ENCODE data around the gene ADD1. TPM values are rescaled to one million over a fixed set of nuclear protein-coding genes. Genes with fewer than 3 reads are reported as not detected.

ADD1 gene
- total RNA-seq, 1 donor from 2014 or later, result 131 TPM

DNA sequence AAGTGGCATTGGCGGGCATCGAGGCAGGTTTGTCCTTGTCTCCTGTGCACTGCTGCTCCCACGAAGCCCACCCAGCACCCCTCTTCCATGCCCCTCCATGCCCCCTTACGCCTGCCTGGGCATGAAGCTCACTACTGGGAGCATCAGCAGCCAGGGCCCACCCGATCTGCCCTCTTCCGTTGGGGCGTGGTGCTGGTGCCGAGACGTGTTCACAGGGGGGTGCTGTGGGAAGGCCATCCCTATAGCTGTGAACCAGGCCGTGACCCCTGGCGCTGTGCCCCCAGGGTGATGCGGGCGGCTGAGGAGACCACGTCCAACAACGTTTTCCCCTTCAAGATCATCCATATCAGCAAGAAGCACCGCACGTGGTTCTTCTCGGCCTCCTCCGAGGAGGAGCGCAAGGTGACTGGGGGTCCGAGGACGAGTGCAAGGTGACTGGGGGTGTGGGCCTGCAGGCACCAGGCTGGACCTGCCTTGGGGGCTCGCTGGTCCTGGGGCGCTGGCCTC is 19.3 kb upstream of the ADD1 start:
- no peaks in the 10 kb centered on the region for H3K36me3 ChIP-seq
- no peak overlapping the region for H3K27ac Mint-ChIP-seq
- H3F3A ChIP-seq (ENCODE audit: low read depth), result no peaks in the 10 kb centered on the region
- H3K4me3 ChIP-seq, result no peak overlapping the region
- peaks cover 10% of the 10 kb centered on the region for H3K36me3 Mint-ChIP-seq
- peaks cover 11% of the 10 kb centered on the region for H3K79me2 ChIP-seq (ENCODE audit: low read depth)
- no peak overlapping the region for H2AFZ ChIP-seq (replicated peaks)
- no peaks in the 10 kb centered on the region for H3K27me3 ChIP-seq
- H3K9ac ChIP-seq, result no peak overlapping the region
- no peak overlapping the region for H3K27ac ChIP-seq
- H3K4me1 Mint-ChIP-seq, result peaks cover 4% of the 10 kb centered on the region
- H3K4me2 ChIP-seq, result no peak overlapping the region
- TF ChIP-seq, protein P1, sequence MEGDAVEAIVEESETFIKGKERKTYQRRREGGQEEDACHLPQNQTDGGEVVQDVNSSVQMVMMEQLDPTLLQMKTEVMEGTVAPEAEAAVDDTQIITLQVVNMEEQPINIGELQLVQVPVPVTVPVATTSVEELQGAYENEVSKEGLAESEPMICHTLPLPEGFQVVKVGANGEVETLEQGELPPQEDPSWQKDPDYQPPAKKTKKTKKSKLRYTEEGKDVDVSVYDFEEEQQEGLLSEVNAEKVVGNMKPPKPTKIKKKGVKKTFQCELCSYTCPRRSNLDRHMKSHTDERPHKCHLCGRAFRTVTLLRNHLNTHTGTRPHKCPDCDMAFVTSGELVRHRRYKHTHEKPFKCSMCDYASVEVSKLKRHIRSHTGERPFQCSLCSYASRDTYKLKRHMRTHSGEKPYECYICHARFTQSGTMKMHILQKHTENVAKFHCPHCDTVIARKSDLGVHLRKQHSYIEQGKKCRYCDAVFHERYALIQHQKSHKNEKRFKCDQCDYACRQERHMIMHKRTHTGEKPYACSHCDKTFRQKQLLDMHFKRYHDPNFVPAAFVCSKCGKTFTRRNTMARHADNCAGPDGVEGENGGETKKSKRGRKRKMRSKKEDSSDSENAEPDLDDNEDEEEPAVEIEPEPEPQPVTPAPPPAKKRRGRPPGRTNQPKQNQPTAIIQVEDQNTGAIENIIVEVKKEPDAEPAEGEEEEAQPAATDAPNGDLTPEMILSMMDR (IDR thresholded peaks at IDR 0.05), result no peak
- H3K4me1 ChIP-seq, result no peaks in the 10 kb centered on the region
- H4K20me1 ChIP-seq (ENCODE audit: low read depth), result no peaks in the 10 kb centered on the region
- H3K4me3 Mint-ChIP-seq, result no peak overlapping the region
- H3K9me3 ChIP-seq (ENCODE audit: low read depth), result no peaks in the 10 kb centered on the region
- H3K27me3 Mint-ChIP-seq (ENCODE audit: insufficient read depth, low read depth), result no peaks in the 10 kb centered on the region
- no peaks in the 10 kb centered on the region for H3K9me3 Mint-ChIP-seq
- DNase-seq (ENCODE audit: low spot score), result no peak

DNA sequence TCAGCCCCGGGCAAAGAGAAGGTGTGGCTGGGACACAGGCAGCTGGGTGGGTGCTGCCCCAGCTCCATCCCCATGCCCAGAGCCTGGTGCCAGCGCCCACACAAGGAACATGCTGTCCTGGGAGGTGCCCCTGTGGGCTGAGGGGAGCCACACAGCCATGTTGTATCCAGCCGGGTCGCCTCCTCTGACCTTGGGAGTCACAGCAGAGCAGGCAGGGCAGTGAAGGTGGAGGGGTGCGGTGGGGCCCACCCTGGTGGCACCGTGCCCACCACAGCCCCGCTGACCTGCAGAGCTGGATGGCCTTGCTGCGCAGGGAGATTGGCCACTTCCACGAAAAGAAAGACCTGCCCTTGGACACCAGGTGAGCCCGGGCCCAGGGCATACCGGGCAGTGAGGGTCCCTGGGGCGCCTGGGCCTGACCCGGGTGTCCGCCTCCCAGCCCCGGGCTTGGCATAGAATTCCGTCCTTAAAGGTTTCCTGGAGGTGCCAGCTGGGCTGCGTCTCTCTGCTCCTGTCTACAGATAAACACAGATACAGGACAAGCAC is 18.7 kb upstream of the ADD1 start:
- Histone ChIP-seq H3K36me3 (no peaks in the 10 kb centered on the region), H3K4me3 (no peak overlapping the region), H3K27me3 (no peaks in the 10 kb centered on the region), H2AFZ (replicated peaks) (no peak overlapping the region), H3K4me2 (no peak overlapping the region), H4K20me1 (ENCODE audit: low read depth) (no peaks in the 10 kb centered on the region), H3K27ac (no peak overlapping the region), H3F3A (ENCODE audit: low read depth) (no peaks in the 10 kb centered on the region), H3K9me3 (ENCODE audit: low read depth) (no peaks in the 10 kb centered on the region), H3K4me1 (no peaks in the 10 kb centered on the region), H3K9ac (no peak overlapping the region), H3K79me2 (ENCODE audit: low read depth) (peaks cover 6% of the 10 kb centered on the region)
- Mint-ChIP-seq H3K36me3 (peaks cover 10% of the 10 kb centered on the region), H3K4me3 (no peak overlapping the region), H3K27me3 (ENCODE audit: insufficient read depth, low read depth) (no peaks in the 10 kb centered on the region), H3K9me3 (no peaks in the 10 kb centered on the region), H3K27ac (peak overlapping the region; percentile 69), H3K4me1 (no peaks in the 10 kb centered on the region)
- TF ChIP-seq EZH2 (IDR thresholded peaks at IDR 0.05), result no peak
- no peak for DNase-seq (ENCODE audit: low spot score)

DNA sequence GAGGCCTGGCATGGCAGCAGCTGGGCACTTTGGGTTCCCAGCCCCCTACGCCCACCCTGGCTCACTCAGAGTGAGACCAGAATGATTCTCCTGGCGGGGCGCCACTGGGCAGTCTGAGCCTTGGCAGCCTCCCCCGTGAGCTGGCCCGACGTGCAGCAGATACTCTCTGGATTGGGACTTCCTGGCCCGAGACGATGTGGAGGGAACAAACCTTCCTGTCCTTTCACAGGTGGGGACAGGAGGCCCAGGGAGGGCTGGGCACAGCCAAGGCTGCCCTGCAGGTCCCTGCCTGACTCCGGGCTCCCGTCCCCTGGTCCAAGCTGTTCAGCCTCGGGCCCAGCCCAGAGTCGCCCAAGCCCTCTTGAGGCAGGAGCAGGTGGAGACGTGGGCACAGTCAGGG is 17.9 kb upstream of the ADD1 start:
- H3K4me2 ChIP-seq, result no peak overlapping the region
- DNase-seq (ENCODE audit: low spot score), result no peak
- peak overlapping the region; percentile 69 for H3K27ac Mint-ChIP-seq
- H3K4me3 ChIP-seq, result no peak overlapping the region
- no peak overlapping the region for H3K27ac ChIP-seq
- no peaks in the 10 kb centered on the region for H3K4me1 ChIP-seq
- H3K36me3 Mint-ChIP-seq, result peaks cover 10% of the 10 kb centered on the region
- no peaks in the 10 kb centered on the region for H4K20me1 ChIP-seq (ENCODE audit: low read depth)
- no peaks in the 10 kb centered on the region for H3K4me1 Mint-ChIP-seq
- H2AFZ ChIP-seq (replicated peaks), result no peak overlapping the region
- TF ChIP-seq EZH2phosphoT487 (IDR thresholded peaks at IDR 0.05) (no peak), EZH2 (IDR thresholded peaks at IDR 0.05) (no peak)
- TF ChIP-seq, protein P1 (IDR thresholded peaks at IDR 0.05), result no peak
- no peaks in the 10 kb centered on the region for H3K27me3 Mint-ChIP-seq (ENCODE audit: insufficient read depth, low read depth)
- no peaks in the 10 kb centered on the region for H3K9me3 Mint-ChIP-seq
- no peaks in the 10 kb centered on the region for H3F3A ChIP-seq (ENCODE audit: low read depth)
- no peak overlapping the region for H3K4me3 Mint-ChIP-seq
- H3K9ac ChIP-seq, result no peak overlapping the region
- H3K27me3 ChIP-seq, result no peaks in the 10 kb centered on the region
- H3K36me3 ChIP-seq, result no peaks in the 10 kb centered on the region
- H3K79me2 ChIP-seq (ENCODE audit: low read depth), result no peaks in the 10 kb centered on the region
- H3K9me3 ChIP-seq (ENCODE audit: low read depth), result no peaks in the 10 kb centered on the region

DNA sequence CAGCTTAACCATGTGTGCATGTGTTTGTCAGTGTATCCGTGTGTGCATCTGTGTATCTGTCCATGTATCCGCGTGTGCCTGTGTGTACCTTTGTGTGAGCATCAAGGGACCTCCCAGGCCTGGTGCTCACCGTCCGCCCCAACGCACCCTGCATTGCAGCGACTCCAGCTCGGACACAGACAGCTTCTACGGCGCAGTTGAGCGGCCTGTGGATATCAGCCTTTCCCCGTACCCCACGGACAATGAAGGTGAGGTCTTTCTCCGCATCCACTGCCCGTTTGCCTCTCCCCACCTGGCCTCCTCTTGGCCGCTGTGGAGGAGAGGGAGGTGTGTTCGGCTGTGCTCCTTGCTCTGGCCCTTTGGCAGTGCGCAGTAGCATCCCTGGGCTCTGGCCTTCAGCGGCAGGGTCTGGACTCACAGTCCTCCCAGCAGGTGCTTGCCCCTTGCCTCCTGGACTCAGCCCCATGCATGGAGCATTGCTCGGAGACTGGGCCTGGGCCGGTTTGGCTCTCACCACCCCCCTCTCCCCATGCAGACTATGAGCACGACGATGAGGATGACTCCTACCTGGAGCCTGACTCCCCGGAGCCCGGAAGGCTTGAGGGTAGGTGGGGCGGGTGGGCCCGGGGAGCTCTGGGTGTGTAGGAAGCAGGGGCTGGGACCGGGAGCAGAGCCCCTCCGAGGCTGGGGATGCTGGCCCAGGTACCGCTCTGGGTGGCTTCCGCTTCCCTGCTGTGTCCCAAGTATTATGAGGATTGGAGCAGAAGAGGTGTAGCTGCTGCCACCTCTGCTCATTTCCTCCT is 16.4 kb upstream of the ADD1 start:
- H3K4me3 Mint-ChIP-seq, result no peak overlapping the region
- Histone ChIP-seq H3F3A (ENCODE audit: low read depth) (no peaks in the 10 kb centered on the region), H3K36me3 (no peaks in the 10 kb centered on the region), H3K79me2 (ENCODE audit: low read depth) (no peaks in the 10 kb centered on the region), H3K4me2 (no peak overlapping the region), H2AFZ (replicated peaks) (no peak overlapping the region), H3K27ac (no peak overlapping the region), H3K4me3 (no peak overlapping the region), H3K9ac (no peak overlapping the region), H3K27me3 (no peaks in the 10 kb centered on the region), H3K9me3 (ENCODE audit: low read depth) (no peaks in the 10 kb centered on the region), H3K4me1 (no peaks in the 10 kb centered on the region), H4K20me1 (ENCODE audit: low read depth) (no peaks in the 10 kb centered on the region)
- no peaks in the 10 kb centered on the region for H3K9me3 Mint-ChIP-seq
- DNase-seq (ENCODE audit: low spot score), result no peak
- no peaks in the 10 kb centered on the region for H3K27me3 Mint-ChIP-seq (ENCODE audit: insufficient read depth, low read depth)
- H3K27ac Mint-ChIP-seq, result no peak overlapping the region
- peaks cover 10% of the 10 kb centered on the region for H3K36me3 Mint-ChIP-seq
- no peak for TF ChIP-seq EZH2phosphoT487 (IDR thresholded peaks at IDR 0.05)
- TF ChIP-seq, protein P1 (IDR thresholded peaks at IDR 0.05), result no peak
- no peak for TF ChIP-seq EZH2 (IDR thresholded peaks at IDR 0.05)
- no peaks in the 10 kb centered on the region for H3K4me1 Mint-ChIP-seq

All from neural progenitor cell (in vitro differentiated cells).